HG02759 (cell line): ENCODE data around the gene PAWR.
"Not testable (repeated sequence)": the region's sequence is repeated elsewhere in the genome, so short reads cannot be mapped to it uniquely, and the experiment has no call there.

Experiments used
- ATAC-seq: cut with Tn5 transposase; IDR thresholded peaks from one replicate; pipeline ENCODE4 v1.9.1; 2021; ENCODE audit warnings: mild to moderate bottlenecking, moderate library complexity; ENCODE audit not compliant: unreplicated experiment

Gene PAWR

GRCh38 chr12:79650440-79650839, 40.3 kb downstream of the PAWR start:
- no peak for ATAC-seq

GRCh38 chr12:79648881-79649280, 41.9 kb downstream of the PAWR start:
- ATAC-seq, result no peak

GRCh38 chr12:79646843-79647242, 43.9 kb downstream of the PAWR start:
- ATAC-seq, result not testable (repeated sequence)

GRCh38 chr12:79645235-79645630, 45.5 kb downstream of the PAWR start:
- peak; percentile 99 for ATAC-seq

DNA sequence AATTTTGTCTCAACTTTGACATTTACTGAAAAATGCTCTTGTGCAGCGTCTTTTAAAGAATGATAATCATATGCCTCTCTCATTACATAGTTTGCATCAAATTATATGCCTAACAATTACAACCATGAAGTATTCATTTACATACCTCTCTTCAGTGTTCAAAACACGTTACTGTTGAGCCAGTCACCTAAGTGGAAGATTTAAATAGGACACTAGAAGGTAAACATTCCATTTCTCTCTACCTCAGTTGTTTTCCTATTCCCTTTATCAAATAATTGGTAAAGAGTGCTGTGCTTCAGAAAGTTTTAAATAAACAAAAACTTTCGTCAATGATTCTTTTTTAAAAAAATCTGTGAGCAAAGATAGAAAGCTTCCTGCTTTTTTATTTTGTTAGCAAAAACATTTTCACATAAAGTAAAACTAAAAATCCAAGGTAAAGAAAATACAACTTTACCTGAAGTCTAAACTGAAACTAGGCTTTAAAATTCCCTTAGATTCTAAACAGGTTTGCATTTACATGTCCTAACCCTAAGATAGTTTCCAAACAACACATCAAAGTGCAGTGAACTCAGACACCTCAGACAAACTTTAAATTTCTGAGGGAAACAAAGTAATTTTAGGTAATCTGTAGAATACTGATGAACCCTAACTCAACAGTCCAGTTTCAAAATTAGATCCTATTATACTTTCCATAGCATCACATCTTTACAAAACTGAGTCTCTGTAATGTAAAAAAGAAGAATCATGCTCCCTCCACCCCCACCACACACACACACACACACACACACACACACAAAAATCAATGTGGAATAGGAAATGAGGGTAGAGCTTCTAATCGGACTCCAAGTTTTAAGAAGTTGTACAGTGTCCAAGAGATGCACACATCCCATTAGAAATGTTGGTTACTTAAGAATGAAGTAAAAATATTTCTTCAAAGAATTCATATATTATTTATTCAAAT, 46.2 kb downstream of the PAWR start:
- ATAC-seq, result peak; percentile 7

DNA sequence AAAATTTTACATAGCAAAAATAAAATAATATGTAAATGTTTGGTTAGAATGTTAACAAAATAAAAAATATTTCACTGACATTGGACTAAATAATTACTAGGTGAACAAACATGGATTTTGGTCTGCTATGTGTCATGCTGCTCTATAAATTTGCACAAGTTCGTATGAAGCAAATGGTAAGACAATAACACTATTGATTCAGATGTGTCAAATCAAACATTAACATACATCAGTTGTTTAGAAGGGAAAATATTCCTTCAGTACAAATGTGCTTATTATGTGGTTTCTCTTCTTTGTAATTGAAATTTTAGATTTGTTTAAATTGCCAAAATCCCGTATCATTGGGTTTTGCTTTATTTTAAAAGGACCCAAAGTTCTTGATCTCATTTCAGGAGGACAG, 46.9 kb downstream of the PAWR start:
- ATAC-seq, result no peak

GRCh38 chr12:79638490-79638889, 52.3 kb downstream of the PAWR start:
- ATAC-seq, result no peak

DNA sequence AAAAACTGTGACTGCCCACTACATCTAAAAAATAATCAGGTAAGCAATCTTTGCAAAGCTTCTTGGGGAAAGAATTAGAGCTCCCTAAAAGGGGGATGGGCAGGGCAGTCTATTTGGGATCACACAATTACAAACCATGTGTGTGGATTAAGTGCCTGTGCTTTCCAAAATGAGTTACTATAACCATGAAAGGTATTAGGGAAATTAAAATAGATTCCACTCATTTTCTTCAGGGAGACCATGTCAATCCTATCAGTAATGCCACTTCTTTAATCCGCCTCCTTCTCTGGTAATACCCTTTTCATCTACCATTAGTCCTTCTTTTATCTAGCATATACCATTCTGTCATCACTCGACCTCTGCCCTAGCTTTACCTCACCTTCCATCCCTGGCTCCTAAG, 53.7 kb downstream of the PAWR start:
- ATAC-seq, result no peak

GRCh38 chr12:79635676-79636075, 55.1 kb downstream of the PAWR start:
- ATAC-seq, result no peak

GRCh38 chr12:79634957-79635471, 55.8 kb downstream of the PAWR start:
- no peak for ATAC-seq

- ATAC-seq, result no peak
Measured at GRCh38 chr12:79629561-79629960, 61.2 kb downstream of the PAWR start.

DNA sequence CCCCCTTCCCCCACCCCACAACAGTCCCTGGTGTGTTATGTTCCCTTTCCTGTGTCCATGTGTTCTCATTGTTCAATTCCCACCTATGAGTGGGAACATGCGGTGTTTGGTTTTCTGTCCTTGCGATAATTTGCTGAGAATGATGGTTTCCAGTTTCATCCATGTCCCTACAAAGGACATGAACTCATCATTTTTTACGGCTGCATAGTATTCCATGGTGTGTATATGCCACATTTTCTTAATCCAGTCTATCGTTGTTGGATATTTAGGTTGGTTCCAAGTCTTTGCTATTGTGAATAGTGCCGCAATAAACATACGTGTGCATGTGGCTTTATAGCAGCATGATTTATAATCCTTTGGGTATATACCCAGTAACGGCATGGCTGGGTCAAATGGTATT, 64.0 kb downstream of the PAWR start:
- ATAC-seq, result not testable (repeated sequence)

- ATAC-seq, result no peak
Measured at GRCh38 chr12:79624378-79624777, 66.4 kb downstream of the PAWR start.

GRCh38 chr12:79619872-79620562, 70.7 kb downstream of the PAWR start:
- ATAC-seq, result no peak

- no peak for ATAC-seq
Measured at GRCh38 chr12:79618848-79619404, 71.8 kb downstream of the PAWR start.

GRCh38 chr12:79617696-79618095, 73.1 kb downstream of the PAWR start:
- ATAC-seq, result no peak

DNA sequence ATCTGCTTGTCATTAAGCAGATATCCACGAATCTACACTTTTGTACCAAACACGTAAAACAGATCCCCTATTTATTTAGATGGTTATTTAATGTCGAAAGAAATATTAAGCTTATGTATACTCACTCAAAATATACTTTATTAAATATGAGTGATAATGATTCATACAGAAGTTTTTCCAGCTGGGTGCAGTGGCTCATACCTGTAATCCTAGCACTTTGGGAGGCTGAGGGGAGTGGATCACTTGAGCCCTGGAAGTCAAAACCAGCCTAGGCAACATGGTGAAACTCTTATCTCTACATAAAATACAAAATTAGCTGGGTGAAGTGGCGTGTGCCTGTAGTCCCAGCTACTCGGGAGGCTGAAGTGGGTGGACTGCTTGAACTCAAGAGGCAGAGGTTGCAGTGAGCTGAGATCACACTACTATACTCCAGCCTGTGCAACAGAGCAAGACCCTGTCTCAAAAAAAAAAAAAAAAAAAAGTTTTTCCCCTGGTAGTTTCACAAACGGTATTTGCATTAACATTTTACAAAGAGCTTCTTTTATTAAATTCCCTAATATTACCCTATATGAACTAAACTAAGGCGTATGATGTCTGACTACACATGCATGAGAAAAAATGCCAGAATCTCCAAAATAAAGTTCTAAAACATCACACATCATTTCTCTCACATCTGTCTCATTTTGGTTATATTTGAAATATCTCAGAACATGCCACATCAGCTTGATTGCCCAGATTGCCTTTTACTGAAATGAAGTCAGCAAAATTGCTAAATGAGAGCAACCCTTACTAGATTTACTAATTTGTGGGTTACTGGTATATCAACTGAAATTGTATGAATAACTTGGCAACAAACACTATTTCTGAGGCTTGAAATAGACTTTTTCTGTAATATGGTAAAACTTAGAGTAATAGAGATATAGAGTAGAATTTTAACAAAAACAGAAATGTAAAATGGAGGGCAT, 74.9 kb downstream of the PAWR start:
- peak; percentile 74 for ATAC-seq

GRCh38 chr12:79614730-79615129, 76.0 kb downstream of the PAWR start:
- ATAC-seq, result no peak

- no peak for ATAC-seq
Measured at GRCh38 chr12:79601908-79602307, 88.9 kb downstream of the PAWR start.

DNA sequence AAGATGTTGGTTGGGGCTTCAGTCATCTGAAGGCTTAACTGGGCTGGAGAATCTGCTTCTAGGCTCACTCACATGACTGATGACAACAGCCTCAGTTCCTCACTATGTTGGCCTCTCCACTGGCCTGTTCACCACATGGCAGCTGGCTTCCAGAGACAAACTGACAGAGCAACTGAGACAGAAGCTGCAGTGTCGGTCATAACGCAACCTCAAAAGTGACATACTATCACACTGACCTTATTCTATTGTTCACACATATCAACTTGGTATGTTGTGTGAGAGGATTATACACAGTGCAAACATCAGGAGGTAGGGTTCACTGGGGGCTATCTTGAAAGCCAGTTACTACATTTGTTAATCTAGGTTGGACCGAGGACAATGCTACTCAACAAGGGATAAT, 92.9 kb downstream of the PAWR start:
- no peak for ATAC-seq
